Adrenal gland (tissue), 5 donors: ENCODE results near the gene EMID1.

Source experiments
- POLR2A ChIP-seq, 2 donors: fragments of 450-650 bp; IDR thresholded peaks; one replicate each; pipeline ENCODE4 v1.6.1; 2017; ENCODE audit warnings: antibody characterized with exemption in 2 of 2, mild to moderate bottlenecking in 2 of 2, moderate library complexity in 1 of 2
- TF ChIP-seq, protein P1 (sequence below), 6 experiments: fragments of 450-650 bp in 4 of 6; fragments of 200-600 bp in 2 of 6; sonication (generic) in 1 of 6; IDR thresholded peaks; 1 replicate in 5 of 6; 2 replicates in 1 of 6; pipeline versions ENCODE4 v1.5.1 to v1.8.0; 2016 to 2021; ENCODE audit warnings: antibody characterized with exemption in 6 of 6, mild to moderate bottlenecking in 2 of 6, moderate library complexity in 1 of 6
- donor health status: DM: no; HTN: no; CAD: no.

DNA sequence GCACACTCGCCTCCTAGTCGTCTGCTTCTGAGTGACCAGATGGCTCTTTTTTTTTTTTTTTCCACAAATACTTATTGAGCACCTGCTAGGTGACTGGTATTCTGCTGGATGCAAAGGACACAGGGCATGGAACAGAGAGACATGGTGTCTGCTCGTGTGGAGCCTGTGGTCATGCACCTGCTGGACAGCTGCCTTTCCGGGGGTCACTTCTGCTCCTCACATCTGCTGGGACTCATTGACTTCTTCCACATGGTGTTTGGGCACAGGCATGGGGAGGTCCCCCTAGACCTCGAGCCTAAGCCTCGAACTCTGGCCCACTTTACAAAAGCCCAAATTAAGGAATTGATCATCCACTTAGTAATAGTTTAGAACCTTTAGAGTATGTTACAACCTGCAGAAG lies 39.5 kb upstream of the EMID1 start:
- TF ChIP-seq, protein P1, sequence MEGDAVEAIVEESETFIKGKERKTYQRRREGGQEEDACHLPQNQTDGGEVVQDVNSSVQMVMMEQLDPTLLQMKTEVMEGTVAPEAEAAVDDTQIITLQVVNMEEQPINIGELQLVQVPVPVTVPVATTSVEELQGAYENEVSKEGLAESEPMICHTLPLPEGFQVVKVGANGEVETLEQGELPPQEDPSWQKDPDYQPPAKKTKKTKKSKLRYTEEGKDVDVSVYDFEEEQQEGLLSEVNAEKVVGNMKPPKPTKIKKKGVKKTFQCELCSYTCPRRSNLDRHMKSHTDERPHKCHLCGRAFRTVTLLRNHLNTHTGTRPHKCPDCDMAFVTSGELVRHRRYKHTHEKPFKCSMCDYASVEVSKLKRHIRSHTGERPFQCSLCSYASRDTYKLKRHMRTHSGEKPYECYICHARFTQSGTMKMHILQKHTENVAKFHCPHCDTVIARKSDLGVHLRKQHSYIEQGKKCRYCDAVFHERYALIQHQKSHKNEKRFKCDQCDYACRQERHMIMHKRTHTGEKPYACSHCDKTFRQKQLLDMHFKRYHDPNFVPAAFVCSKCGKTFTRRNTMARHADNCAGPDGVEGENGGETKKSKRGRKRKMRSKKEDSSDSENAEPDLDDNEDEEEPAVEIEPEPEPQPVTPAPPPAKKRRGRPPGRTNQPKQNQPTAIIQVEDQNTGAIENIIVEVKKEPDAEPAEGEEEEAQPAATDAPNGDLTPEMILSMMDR (IDR thresholded peaks at IDR 0.05) = no peak
- no peak for TF ChIP-seq POLR2A (IDR thresholded peaks at IDR 0.05)
